ENCODE data around the gene CTU2. TPM values are rescaled to one million over a fixed set of nuclear protein-coding genes. Genes with fewer than 3 reads are reported as not detected.

CTU2 gene
- total RNA-seq, 1 experiment from 2014 or later, result 10.3 TPM

- H3K36me3 ChIP-seq, result no peaks in the 10 kb centered on the region
- no peaks in the 10 kb centered on the region for H3K9me3 ChIP-seq (replicated peaks)
- no peaks in the 10 kb centered on the region for H3K27me3 ChIP-seq
- no peak for DNase-seq
- no peak overlapping the region for H3K4me3 ChIP-seq
- peaks cover 27% of the 10 kb centered on the region for H3K4me1 ChIP-seq
- H3K27ac ChIP-seq, result peak overlapping the region; percentile 80; the same call in 1 of the 2 replicates
Observed at GRCh38 chr16:88687676-88688012, 18.7 kb upstream of the CTU2 start.

- Histone ChIP-seq H3K9me3 (replicated peaks) (no peaks in the 10 kb centered on the region), H3K27me3 (no peaks in the 10 kb centered on the region), H3K4me3 (no peak overlapping the region), H3K4me1 (peaks cover 27% of the 10 kb centered on the region), H3K27ac (no peak overlapping the region), H3K36me3 (no peaks in the 10 kb centered on the region)
- DNase-seq, result peak; percentile 46 to 51
Observed at GRCh38 chr16:88688013-88688778, 18.1 kb upstream of the CTU2 start.

DNA sequence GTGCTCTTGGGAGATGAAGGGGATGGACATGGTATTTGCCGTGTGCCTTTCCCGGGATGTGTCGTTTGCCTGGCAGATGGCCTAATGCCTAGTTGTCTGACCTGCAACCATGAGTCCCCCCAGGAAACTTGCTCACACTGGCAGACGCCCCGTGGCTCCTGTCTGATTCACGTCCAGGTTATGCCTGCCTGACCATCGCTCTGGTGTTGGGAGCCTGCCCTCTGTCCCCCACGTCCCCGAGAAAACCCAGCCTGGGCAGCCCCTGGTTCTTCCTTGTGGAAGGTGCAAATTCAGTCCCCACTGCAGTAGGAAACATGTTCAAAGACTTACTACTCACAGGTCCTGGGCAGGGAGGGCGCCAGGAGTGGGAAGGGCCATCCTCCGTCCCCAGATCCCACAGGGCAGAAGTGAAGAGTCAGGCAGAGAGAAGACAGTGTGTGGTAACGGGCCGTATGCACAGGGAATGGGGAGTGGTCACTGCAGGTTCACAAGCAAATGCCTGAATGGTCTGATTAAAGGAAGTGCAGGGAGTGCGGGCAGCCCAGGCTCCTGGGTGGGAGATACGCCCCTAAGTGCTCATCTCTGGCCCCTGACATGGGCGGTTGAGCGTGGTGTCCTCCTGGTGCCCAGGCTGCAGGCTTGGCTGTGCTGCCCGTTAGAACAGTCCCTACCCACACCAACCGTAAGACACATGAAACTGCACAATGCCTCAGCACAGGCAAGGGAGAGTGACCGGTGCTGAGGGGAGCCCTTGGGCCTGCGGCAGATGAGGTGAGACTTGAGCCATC lies 15.8 kb upstream of the CTU2 start:
- no peak for DNase-seq
- Histone ChIP-seq H3K36me3 (no peaks in the 10 kb centered on the region), H3K27ac (no peak overlapping the region), H3K9me3 (replicated peaks) (no peaks in the 10 kb centered on the region), H3K4me3 (no peak overlapping the region), H3K4me1 (peaks cover 22% of the 10 kb centered on the region), H3K27me3 (no peaks in the 10 kb centered on the region)

DNA sequence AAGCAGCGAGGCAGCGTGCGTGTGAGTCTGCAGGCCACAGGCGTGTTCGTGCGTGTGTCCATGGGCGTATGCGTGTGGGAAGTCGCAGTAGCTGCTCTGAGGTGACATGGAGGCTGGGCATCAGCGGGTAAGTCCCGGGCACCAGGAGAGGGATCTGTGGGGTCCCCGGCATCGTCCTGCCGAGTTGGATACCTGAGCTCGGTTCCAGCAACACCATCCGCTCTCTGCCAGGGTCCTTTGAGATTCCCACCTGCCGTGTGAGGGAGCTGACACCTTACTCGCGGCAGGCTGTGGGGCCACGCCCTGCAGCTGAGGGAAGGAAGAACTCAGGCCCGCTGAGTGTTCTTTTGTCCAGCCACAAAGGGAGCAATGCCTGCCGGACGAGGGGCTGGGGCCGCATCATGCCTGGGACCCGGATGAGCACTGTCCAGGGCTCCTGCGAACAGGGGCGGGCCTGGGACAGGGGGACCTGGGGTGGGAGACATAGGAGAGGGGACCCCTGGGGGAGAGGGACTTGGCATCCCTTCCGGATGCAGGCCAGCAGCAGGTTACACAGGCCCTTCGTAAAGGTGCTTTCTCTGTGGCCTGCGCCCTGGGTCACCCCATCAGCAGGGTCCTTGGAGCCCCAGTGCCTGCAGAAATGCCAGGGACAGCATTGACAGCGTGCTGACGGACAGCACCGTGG lies 15.0 kb upstream of the CTU2 start:
- no peak for DNase-seq
- no peaks in the 10 kb centered on the region for H3K27me3 ChIP-seq
- H3K36me3 ChIP-seq, result no peaks in the 10 kb centered on the region
- H3K27ac ChIP-seq, result no peak overlapping the region
- H3K4me1 ChIP-seq, result peaks cover 22% of the 10 kb centered on the region
- H3K9me3 ChIP-seq (replicated peaks), result no peaks in the 10 kb centered on the region
- no peak overlapping the region for H3K4me3 ChIP-seq

- Histone ChIP-seq H3K4me3 (no peak overlapping the region), H3K36me3 (no peaks in the 10 kb centered on the region), H3K27me3 (no peaks in the 10 kb centered on the region), H3K27ac (no peak overlapping the region), H3K9me3 (replicated peaks) (no peaks in the 10 kb centered on the region), H3K4me1 (peaks cover 19% of the 10 kb centered on the region)
- no peak for DNase-seq
Observed at GRCh38 chr16:88691924-88692560, 14.3 kb upstream of the CTU2 start.

DNA sequence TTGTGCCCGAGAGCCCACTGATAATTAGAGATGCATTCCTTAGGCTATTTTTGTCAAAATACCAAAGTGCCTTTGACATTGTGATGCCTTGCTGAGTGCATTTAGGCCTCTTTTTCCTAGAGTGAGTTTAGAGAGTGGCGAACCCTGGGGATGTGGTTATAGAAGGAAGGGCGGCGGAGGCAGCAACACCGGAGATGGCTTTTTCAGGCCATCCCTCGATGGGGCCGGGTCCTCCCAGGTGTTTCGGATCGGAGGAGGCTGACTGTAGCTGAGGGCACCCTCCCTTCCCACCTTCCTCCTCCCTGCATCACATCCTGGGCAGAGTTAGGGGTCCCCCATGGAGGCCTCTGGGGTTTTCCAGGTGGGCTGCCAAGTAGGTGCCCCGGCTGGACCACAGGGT lies 13.4 kb upstream of the CTU2 start:
- H3K4me3 ChIP-seq, result no peak overlapping the region
- no peaks in the 10 kb centered on the region for H3K36me3 ChIP-seq
- H3K9me3 ChIP-seq (replicated peaks), result no peaks in the 10 kb centered on the region
- H3K4me1 ChIP-seq, result peaks cover 10% of the 10 kb centered on the region
- no peak overlapping the region for H3K27ac ChIP-seq
- no peaks in the 10 kb centered on the region for H3K27me3 ChIP-seq
- DNase-seq, result no peak

DNA sequence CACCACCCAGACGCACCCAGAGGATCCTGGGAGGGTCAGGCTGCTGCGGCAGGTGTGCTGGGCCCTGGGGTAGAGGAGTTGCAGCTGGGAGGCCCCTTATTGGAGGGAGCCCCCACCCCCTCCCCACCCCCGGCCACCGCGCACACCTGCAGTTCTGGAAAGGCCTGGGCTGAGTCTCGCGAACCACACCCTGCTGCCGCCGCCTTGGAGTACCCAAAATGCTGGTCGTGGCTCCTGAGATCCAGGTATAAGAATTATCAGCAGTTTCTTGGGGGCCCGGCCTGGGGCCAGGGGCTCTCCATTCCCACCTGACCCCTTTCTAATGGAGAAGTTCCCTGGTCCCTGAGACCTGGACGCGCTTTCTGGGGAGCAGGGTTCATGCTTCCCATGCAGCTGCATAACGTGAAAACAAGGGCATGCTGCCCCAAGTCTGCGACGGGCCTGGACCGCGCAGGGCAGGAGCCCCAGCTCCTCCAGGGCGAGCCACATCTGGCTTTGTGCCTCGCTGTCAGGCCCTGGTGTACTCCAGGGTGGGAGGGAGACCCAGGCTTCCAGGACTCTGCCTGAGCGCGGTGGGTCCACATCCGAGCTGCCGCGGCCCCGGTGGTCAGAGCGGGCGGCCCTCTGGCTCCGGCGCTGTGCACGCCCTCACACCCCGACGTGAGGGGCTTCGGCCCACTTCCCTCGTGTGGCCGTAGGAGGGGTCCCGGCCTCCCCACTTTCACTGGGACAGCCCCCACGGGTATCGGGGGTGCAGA lies 12.7 kb upstream of the CTU2 start:
- H3K9me3 ChIP-seq (replicated peaks), result no peaks in the 10 kb centered on the region
- H3K4me3 ChIP-seq, result no peak overlapping the region
- no peak overlapping the region for H3K27ac ChIP-seq
- H3K36me3 ChIP-seq, result no peaks in the 10 kb centered on the region
- no peak for DNase-seq
- peaks cover 3% of the 10 kb centered on the region for H3K4me1 ChIP-seq
- no peaks in the 10 kb centered on the region for H3K27me3 ChIP-seq

GRCh38 chr16:88694221-88695087 lies 11.8 kb upstream of the CTU2 start:
- no peak overlapping the region for H3K4me3 ChIP-seq
- H3K9me3 ChIP-seq (replicated peaks), result no peaks in the 10 kb centered on the region
- H3K4me1 ChIP-seq, result no peaks in the 10 kb centered on the region
- no peak for DNase-seq
- no peak overlapping the region for H3K27ac ChIP-seq
- no peaks in the 10 kb centered on the region for H3K36me3 ChIP-seq
- H3K27me3 ChIP-seq, result no peaks in the 10 kb centered on the region

DNA sequence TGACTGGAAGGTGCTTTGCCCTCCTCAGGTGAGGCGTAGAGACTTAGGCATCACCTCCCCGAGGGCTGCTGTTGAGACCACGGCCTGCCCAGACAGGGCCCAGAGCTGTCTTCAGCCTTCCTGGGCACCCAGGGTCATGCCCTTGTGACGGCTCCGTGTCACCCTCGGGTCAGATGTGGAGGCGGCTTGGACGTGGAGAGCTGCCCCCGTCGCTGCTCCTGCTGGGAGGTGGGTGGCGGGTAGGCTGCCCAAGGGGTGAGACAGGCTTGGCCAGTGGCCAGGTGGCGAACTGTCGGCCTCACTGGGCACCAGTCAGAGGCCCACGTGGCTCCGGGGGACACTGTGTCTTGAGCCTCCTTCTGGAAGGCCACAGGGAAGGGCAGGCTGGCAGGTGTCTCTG lies 11.1 kb upstream of the CTU2 start:
- Histone ChIP-seq H3K36me3 (no peaks in the 10 kb centered on the region), H3K4me1 (no peaks in the 10 kb centered on the region), H3K27ac (no peak overlapping the region), H3K27me3 (no peaks in the 10 kb centered on the region), H3K4me3 (no peak overlapping the region), H3K9me3 (replicated peaks) (no peaks in the 10 kb centered on the region)
- no peak for DNase-seq

GRCh38 chr16:88695753-88696152 lies 10.6 kb upstream of the CTU2 start:
- Histone ChIP-seq H3K4me3 (no peak overlapping the region), H3K27me3 (no peaks in the 10 kb centered on the region), H3K4me1 (no peaks in the 10 kb centered on the region), H3K9me3 (replicated peaks) (no peaks in the 10 kb centered on the region), H3K27ac (no peak overlapping the region), H3K36me3 (no peaks in the 10 kb centered on the region)
- no peak for DNase-seq

- Histone ChIP-seq H3K4me3 (no peak overlapping the region), H3K36me3 (no peaks in the 10 kb centered on the region), H3K9me3 (replicated peaks) (no peaks in the 10 kb centered on the region), H3K27ac (no peak overlapping the region), H3K27me3 (no peaks in the 10 kb centered on the region), H3K4me1 (no peaks in the 10 kb centered on the region)
- no peak for DNase-seq
Observed at GRCh38 chr16:88696441-88696840, 9.9 kb upstream of the CTU2 start.

- Histone ChIP-seq H3K27ac (no peak overlapping the region), H3K9me3 (replicated peaks) (no peaks in the 10 kb centered on the region), H3K27me3 (no peaks in the 10 kb centered on the region), H3K4me3 (no peak overlapping the region), H3K36me3 (no peaks in the 10 kb centered on the region), H3K4me1 (no peaks in the 10 kb centered on the region)
- DNase-seq, result no peak
Observed at GRCh38 chr16:88697116-88697830, 9.0 kb upstream of the CTU2 start.
